Activated CD8-positive, alpha-beta memory T cell treated with anti-CD3 and anti-CD28 coated beads, Interleukin-2, amount 50 U/mL, for 24 hours (primary cell): ENCODE data around the gene ANXA6.

Experiments
- DNase-seq: peaks from one replicate; pipeline ENCODE4 v3.0.0-alpha.2; 2020; ENCODE audit errors: extremely low read depth

ANXA6 gene

DNA sequence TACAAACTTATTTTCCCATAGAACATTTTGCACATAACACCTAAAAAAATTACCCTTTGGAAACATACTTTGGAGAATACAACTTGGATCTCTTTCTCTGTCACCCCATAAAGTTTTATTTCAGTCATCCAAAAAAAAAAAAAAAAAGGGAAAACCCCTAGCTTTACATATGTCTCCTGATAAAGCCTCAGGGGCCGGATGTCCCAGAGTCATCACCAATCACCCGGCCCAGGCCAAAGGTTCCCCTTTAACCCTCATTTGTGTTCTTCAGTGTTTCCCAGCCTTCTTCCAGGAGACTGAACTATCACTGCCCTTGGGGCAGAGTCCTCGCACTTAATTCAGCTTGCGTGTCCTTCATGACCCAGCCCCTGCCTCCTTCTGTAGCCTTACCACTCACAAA is 28.8 kb downstream of the ANXA6 start:
- no peak for DNase-seq

DNA sequence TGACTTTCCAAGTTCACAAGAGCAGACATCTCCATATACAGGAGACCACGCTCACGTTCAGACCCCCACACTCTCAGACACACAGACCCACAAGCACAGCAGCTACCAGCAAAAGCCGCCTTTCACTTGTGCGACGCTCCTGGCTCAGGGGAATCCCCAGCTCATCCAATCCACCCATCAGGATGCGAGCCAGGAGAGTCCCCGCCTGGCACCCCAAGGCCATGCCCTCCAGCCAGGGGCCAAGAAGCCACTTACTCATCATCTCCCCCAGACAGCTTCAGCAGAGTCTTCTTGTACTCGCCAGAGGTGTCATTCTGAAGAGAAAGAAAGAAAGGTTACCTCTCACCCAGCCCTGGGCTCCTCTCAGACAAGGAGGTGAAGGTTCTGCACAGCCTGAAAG is 29.7 kb downstream of the ANXA6 start:
- DNase-seq: no peak

DNA sequence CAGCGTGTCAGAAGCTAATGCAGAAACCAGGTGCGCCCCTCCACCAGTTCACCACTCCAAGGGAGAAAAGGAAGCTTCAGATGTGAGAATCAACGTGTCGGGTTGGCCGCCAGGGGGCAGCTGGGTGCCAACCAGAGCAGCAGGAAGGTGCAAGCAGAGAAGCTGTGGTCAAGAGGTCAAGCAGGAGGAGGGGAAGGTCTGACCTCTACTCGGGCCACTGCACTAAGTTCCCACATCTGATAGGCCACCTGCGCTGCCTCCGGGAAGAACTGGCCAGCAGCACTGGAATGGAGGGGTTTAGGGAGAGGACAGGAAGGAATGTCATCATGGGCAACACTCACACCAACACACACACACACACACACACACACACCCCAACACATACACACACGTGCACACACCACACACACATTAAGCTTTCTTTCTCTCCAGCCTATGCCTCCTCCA is 31.4 kb downstream of the ANXA6 start:
- no peak for DNase-seq

DNA sequence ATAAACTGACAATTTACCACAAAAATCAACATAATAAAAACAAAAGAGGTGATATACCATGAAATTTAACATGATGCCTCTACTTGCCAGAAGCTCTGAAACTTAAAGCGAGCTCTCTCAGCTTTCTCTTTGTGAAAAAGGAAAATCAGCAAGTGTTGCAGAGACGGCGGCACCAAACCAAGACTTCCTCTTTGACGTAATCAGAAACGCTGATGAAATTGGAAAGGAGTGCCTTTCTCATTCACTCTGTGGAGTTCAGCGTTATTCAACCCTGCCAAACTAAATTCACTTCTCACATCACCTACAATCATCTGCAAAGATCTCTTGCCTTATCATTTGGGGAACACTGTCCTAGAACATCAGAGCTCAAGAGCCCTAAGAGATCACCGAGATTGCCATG is 32.2 kb downstream of the ANXA6 start:
- DNase-seq: no peak

DNA sequence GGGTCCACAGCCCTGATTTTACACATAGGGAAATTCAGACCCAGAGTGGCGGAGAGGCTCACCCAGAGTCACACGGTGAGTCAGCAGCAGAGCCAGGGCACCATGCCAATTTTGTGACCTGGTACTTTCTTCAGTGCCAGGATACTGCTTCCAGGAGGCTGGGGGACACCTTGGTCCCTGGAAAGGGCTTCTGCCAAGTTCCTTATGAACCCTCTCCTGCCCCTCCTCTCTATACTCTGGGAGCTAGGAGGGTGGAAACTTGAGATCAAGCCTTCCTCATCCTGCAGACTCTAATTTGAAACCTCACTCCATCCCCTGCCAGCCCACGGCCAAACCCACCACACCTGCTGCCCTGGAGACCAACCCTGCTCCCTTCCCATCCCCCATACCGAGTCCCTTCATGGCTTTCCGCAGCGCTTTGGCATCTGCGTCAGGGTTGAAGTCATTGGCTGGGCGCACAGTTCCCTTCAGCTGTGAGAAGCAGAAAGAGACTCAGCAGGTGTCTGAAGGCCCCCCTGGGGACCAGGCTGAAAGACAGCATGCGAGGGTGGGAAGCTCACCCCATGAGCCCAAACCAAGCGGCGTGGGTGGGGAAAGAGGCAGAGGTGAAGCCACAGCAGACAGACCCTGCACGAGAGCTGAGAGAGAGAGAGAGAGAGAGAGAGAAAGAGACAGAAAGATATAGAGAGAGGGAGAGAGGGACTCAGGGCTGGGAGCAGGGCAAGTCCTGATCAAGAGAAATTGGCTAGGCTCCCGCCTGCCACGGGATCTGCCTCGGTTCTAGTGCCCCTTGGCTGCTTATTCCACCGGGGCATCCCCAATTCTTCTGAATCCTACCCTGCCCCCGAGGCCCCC is 33.5 kb downstream of the ANXA6 start:
- DNase-seq: no peak

DNA sequence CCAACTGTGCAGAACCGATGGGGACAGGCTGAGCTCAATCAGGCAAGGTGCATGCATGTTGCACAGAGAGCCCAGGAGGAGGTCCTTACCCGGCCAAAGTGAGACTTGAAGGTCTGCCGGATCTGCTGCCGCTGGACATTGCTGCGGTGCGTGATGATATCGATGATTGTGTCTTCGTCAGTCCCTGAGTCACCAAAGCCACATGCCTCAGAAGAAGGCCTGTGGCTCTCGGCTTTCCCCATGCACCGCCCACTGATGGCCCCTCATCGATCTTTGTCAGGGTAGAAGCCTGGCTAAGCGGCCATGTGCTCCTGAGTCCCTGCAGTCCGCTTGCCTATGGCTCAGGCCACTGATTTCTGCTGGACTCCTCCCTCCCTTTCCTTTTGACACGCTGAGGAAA is 34.8 kb downstream of the ANXA6 start:
- DNase-seq: no peak

DNA sequence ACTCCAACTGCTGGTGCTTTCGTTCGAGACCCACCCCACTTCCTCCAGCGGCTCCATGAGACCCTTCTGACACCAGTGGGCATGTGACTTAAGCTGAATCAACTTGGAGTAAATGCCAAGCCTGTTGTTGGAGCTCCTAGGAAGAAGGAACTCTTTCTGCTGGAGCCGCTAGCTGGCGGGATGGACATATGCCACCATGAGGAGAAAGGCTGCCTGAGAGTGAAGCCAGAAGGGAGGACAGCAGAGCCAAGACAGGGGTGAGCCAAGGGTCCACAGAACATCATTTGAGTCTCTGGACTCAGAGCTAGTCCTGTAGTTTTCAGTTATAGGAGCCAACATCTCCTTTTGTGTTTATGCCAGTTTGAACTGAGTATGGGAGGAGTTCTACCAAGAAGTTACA is 35.9 kb downstream of the ANXA6 start:
- DNase-seq: no peak

DNA sequence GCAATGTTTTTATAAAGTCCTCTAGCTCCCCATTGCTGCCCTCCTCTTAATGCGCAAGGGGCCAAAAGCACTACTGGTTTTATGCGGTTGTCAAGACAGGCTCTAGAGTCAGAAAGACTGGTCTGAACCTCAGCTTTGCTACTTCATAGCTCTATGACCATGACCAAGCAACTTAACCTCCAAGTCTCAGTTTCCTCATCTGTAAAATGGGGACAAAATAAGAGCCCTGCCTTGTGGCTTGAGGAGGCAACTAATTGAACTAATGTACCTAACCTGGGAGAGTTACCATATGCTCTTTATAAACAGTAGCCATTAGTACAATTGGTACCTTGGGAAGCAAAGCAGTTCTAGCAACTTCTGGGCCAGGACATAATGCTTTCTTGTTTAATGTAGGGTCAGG is 36.5 kb downstream of the ANXA6 start:
- no peak for DNase-seq

DNA sequence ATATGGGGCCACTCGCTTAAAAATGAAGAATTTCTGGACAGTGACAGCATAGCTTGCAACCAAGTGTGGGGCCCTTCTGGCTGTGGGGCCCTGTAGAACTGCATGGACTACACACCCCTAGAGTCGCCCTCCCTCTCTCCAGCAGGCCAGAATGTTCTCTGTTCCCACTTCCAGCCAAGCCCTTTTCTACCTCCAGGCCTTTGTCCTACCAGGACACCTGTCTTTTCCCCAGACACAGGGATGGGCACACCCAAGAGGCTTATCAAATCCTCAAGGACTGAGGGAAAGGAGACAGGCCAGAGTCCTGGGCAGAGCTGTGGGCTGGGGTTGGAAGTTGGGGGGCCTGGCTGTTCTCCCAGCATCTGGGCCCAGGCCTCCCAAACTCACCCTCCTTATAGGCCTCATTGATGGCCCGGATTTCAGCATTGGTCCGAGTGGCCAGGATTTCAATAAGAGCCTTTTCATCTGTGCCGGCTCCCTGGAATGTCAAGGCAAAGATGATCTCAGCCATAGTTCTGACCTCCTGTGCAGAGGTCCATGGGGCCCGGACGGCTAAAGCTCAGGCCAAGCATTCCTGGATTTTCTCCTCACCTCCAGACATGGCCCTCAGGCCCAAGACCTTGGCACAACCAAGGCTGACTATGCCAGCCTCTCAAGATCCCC is 38.5 kb downstream of the ANXA6 start:
- no peak for DNase-seq

DNA sequence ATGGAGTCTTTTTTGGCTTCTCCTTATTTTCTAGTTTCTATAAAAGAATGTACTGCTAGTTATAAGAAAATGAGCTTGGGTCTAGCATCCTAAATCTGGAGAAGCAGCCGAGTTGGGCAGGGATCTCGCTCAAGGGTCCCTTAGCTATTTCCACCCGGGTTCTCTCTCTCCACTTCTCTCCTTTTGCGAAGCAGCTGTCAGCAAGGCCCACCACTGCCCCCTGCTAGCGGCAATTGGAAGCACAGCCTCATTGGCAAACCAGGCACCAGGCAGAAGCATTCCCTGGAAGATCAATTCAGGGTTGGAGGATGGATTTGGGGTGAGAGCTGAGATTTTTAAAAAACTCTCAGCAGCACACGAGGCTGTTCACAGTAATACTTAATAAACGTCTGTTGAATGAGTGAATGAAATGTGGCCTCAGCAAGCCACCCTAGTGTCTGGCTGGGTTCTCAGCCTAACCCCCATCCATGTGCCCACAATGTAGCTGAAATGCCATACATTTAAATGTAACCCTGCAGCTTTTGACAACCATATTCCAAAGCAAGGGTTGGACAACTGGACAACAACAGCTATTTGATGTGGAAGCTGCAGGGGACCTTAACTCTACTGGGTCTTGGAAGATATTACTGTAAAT is 42.2 kb downstream of the ANXA6 start:
- DNase-seq: peak; percentile 45

DNA sequence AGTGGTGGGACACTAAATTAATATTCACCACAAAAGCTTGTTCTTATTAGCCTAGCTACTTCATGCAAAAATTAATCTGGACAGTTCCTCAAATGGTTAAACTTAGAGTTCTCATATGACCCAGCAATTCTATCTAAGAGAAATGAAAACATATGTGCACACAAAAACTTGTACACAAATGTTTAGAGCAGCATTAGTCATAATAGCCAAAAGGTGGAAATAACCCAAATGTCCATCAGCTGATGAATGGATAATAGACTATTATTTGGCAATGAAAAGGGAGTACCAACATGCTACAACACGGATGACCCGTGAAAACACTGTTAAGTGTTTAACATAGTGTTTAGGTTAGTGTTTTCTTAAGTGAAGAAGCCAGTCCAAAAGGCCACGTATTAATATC is 43.9 kb downstream of the ANXA6 start:
- DNase-seq: no peak

DNA sequence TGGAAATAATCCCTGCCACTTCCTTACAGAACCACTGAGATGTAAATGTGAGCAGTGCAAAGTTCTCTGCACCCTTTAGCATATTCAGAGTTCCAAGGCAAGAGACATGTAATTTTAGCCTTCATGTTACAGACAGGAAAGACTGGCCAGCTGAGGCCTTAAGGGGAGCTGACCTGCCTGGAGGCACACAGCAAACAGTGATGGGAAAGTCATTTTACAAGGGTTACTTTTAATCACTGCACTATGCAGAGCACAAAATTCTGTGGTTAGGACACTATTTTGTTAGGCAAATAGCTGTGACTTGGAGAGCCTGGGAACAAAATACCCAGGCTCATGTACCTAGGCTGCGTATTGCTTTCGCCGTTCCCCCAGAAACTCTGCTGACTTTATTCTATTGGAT is 46.6 kb downstream of the ANXA6 start:
- no peak for DNase-seq

DNA sequence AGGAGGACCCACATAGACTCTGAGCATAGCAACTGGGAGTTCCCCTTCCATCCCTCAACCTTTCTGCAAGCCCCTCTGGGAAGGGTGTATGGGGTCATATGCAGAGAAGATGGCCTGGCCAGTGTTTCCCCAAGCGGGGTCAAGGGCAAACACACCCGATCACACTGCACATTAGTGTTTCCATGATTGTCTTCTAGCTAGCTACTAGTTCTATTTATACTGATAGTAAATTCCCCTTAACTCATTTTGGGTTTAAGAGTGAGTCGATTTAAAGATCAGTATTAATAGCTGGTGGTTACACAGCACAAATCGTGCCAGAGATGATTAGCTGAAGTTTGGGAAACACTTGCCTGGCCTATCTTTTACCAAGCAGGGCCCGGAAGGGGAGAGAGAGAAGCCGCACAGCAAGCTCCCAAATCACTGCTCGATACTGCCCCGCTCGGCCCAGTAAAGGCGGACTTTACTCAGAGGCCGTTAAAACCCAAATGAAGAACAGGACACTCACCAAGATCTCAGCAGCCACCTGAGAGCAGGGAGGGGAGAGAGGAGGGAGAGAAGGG is 47.4 kb downstream of the ANXA6 start:
- DNase-seq: no peak

DNA sequence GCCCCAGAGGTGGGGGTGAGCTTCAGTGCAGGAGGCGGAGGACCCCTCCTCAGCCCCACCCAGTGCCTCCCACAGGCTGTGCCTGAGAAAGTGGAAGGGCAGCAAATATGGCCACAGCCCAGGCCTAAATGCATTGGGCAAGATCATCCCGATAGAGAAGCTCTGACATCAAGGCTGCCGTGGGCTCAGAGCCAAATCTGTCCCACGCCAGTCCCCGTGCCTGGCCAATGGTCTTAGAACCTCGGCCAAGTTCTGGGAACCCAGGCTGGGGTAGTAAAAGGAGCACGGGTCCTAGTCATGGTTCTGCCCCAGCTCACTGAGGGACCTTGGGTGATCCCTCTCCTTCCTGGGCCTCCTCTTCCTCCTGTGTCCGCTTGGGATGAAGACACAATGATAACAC is 49.0 kb downstream of the ANXA6 start:
- DNase-seq: no peak

DNA sequence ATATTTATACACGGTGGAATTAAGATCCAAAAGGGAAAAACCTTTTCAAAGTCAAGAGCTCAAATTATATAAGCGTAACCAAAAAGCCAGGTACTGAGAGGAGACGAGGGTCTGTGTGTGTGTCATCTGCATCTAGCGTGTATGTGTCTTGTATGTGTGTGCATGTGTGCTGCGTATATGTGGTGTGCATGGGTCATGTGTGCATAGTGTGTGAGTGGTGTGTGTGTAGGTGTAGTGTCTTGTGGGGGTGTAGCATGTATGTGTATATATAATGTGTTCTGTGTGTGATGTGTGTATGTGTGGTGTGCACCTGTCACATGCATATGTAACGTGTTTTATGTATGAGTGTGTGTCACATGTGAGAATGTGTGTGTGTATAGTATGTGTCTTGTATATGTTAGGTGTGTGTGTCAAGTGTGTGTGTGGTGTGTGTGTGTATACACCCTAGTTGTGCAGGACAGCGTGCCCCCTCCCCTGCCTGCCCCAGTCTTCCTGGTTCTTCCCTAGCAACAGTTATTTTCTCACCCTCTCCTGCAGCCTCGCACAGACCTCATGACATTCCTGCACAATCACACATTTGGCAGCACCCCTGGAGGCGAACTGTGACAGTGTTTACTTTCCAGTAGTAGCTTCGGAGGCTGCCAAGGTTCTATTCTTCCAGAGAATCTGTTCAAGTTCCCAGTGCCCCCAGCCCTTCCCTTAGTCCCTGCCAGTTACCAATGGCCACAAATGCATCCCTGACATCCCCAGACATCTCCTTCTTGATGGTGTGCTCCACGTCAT is 49.6 kb downstream of the ANXA6 start:
- no peak for DNase-seq

DNA sequence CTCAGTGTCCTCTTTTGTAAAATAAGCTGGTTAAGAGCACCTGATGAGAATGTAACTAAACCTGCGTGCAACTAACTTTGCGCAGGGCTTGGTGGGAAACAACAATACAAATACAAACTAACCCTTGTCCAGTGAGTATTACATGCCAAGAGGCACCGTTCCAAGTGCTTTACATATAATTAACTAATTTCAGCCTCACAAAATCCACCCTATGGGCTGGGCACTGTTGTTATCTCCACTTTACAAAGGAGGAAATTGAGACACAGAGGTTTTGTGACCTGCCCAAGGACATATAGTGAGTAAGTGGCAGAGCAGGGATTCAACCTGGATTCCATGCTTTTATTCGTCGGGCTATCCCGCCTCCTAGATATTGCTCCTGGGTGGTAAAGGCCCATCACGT is 50.5 kb downstream of the ANXA6 start:
- DNase-seq: no peak

DNA sequence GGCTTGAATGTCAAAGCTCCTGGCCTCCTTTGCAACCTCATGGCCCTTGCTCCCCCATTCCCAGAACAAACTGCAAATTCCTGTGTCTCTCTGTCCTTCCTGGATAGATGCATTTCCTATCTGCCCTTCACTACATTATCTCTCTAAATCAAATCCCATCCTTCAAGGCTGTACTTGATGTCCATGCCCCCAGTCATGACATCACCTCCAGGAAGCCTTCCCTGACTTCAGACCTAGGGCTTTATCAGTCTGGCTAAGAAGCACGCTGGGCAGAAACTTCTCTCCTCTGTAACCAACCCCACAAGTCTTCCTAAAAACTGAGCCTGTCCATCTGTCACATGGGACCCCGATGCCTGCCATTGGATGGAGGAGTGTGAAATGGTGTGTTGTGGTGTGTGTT is 51.1 kb downstream of the ANXA6 start:
- no peak for DNase-seq

DNA sequence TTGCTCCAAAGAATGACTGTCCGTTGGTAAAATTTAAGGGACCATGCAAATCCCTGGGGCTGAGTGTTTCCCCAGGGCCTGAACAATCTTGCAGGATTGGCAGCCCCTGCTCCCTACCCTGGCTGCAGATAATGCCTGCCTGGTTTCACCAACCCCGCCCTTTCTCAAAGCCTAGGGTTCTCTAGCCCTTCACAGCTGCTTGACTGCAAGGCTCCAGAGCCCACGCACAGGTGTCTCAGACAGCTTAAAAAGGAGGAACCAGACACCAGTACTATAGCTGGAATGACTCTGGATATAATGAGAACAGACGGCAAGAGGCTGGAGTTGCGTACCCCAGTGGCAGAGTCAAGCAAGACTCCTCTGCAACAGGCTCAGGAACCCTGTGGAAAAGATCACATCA is 51.5 kb downstream of the ANXA6 start:
- DNase-seq: no peak

DNA sequence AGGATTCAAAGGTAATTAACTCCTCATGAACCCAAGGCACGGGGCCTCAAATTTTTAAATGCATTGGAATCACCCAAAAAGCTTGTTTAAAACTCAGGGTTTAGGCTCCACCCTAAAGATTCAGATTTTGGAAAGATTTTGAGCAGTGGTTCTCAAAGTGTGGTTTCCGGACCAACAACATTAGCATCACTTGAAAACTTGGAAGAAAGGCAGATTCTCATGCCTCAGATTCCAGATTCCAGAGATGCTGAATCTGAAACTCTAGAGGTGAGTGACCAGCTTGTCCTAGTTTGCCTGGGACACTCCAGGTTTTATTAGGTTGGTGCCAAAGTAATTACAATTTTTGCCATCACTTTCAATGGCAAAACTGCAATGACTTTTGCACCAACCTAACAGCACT is 52.0 kb downstream of the ANXA6 start:
- DNase-seq: no peak

DNA sequence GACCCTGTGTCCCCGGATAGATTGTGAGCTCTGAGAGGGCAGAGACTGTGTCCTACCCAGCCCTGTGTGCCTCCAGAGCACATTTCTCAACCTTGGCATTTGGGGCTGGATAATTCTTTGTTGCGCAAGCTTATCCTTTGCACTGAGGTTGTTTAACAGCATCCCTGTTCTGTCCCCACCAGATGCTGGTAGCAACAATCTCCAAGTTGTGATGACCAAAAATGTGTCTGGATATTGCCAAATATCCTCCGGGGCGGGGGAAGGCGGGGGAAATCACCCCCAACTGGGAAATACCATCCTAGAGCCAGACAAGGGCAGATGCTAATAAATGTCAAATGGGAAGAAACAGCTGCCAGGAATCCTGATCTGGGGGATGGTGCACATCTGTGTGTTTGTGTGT is 52.8 kb downstream of the ANXA6 start:
- no peak for DNase-seq

DNA sequence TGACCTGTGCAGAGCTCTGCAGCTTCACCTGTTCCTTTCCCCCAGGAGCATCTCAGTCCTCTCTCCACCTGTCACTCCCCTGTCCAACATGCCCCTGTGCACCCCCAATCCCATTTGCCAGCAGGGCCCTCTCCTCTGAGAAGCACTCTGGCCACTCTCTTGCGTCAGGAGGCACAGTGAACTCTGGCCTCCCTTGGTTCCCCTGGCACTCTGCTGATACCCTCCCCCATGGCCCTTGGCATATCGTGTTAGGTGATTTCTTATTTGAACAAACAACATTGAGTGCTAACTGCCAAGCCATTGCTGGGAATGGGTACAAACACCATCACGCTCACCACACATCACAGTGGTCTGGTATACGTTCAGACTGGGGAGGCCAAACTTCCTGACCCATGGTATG is 55.8 kb downstream of the ANXA6 start:
- DNase-seq: no peak

DNA sequence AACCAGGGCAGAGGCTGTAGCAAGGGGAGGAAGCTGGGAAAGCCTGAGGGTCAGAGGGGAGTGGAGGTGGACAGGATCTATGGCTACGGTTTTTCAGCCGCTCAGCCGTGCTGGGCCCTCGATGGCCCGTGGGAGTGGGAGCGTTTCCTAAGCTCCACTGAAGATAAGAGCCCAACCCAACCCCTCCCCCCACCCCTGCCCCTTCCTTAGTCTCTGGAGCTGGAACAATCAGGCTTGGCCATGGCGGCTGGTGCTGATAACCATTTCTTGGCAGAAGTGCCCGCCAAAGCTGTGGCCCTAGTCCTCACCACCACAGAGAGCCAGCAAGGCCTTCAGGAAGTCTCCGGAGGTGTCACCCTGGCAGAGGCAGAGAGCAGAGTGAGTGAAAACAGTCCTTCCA is 56.4 kb downstream of the ANXA6 start:
- DNase-seq: no peak
